CD4-positive, alpha-beta T cell (primary cell): ENCODE data around the gene LBR. TPM values are rescaled to one million over a fixed set of nuclear protein-coding genes. Genes with fewer than 3 reads are reported as not detected.
"Not testable (repeated sequence)": the region's sequence is repeated elsewhere in the genome, so short reads cannot be mapped to it uniquely, and the experiment has no call there.

Experiments
- ATAC-seq: fragments of 200-7000 bp; cut with Tn5 transposase; one replicate; pipeline ENCODE4 v1.10.0; 2022; ENCODE audit warnings: mild to moderate bottlenecking; ENCODE audit not compliant: poor library complexity
- CTCF ChIA-PET: fragments of 350-600 bp; sonication (Branson Sonifier 250); formaldehyde crosslinking; loops from one replicate; lab custom pipeline; 2021; ENCODE audit warnings: antibody characterized with exemption, inconsistent platforms; lab: Charles Lee
- POLR2A ChIA-PET: fragments of 350-600 bp; sonication (Branson Sonifier 250); formaldehyde crosslinking; loops from one replicate; lab custom pipeline; 2021; ENCODE audit warnings: antibody characterized with exemption, inconsistent platforms; lab: Charles Lee
- DNase-seq, 14 experiments: peaks; one replicate each; pipeline ENCODE4 v3.0.0-alpha.2; 2013 to 2020; ENCODE audit warnings: mixed read lengths in 2 of 14
- H3K27ac ChIP-seq, 2 donors: one replicate each; pipeline versions ENCODE4 v1.5.1 to v1.7.0; 2013; ENCODE audit warnings: low read length in 2 of 2, low read depth in 1 of 2, mild to moderate bottlenecking in 1 of 2
- H3K27me3 ChIP-seq, 2 experiments: 1 replicate in 1 of 2; 2 replicates in 1 of 2; pipeline versions ENCODE4 v1.6.1 to v1.7.0; 2013; ENCODE audit warnings: low read length in 2 of 2, control low read depth in 1 of 2, mild to moderate bottlenecking in 1 of 2, moderate library complexity in 1 of 2; ENCODE audit not compliant: insufficient read depth in 2 of 2, control insufficient read depth in 1 of 2
- H3K36me3 ChIP-seq: one replicate; pipeline ENCODE4 v1.6.1; 2013; ENCODE audit warnings: low read length, control low read depth; ENCODE audit not compliant: insufficient read depth
- H3K4me1 ChIP-seq: one replicate; pipeline ENCODE4 v1.6.1; 2013; ENCODE audit warnings: low read length, control low read depth; ENCODE audit not compliant: insufficient read depth
- H3K4me3 ChIP-seq: one replicate; pipeline ENCODE4 v1.5.1; 2013; ENCODE audit warnings: mild to moderate bottlenecking, low read length, moderate library complexity
- H3K9me3 ChIP-seq, 2 experiments: 1 replicate in 1 of 2; 2 replicates in 1 of 2; pipeline versions ENCODE4 v1.6.1 to v1.7.0; 2013; ENCODE audit warnings: low read length in 2 of 2, mild to moderate bottlenecking in 2 of 2, control low read depth in 1 of 2, moderate library complexity in 1 of 2; ENCODE audit not compliant: control insufficient read depth in 1 of 2, insufficient read depth in 1 of 2
- H3K27ac Mint-ChIP-seq: one replicate; pipeline ENCODE4 v1.8.0; 2020; ENCODE audit warnings: mixed read lengths
- H3K27me3 Mint-ChIP-seq: one replicate; pipeline ENCODE4 v1.8.0; 2021; ENCODE audit warnings: mixed read lengths
- H3K36me3 Mint-ChIP-seq: one replicate; pipeline ENCODE4 v1.8.0; 2021; ENCODE audit warnings: low read depth, mixed read lengths
- H3K4me1 Mint-ChIP-seq: one replicate; pipeline ENCODE4 v1.8.0; 2021; ENCODE audit warnings: low read depth, mixed read lengths
- H3K4me3 Mint-ChIP-seq: one replicate; pipeline ENCODE4 v1.8.0; 2020; ENCODE audit warnings: mild to moderate bottlenecking, mixed read lengths
- H3K9me3 Mint-ChIP-seq: one replicate; pipeline ENCODE4 v1.8.0; 2020; ENCODE audit warnings: mixed read lengths
- intact Hi-C, 2 experiments: fragments of 100-400 bp; cut with DNase I in 1 of 2; cut with micrococcal nuclease in 1 of 2; formaldehyde crosslinking; loops; one replicate each; pipeline versions ENCODE4 v1.15.1 to v1.9.0; 2023 to 2025; cut with DNase I, micrococcal nuclease
- total RNA-seq, 174 experiments: library from RNA in 2 of 174; stranded (reverse) in 2 of 174; gene quantifications; one replicate each; pipeline ENCODE4 v1.2.3 and lab custom pipeline; 2021 to 2026
- TF ChIP-seq, protein P1 (sequence below): fragments of 200-600 bp; IDR thresholded peaks from one replicate; pipeline ENCODE4 v1.8.0; 2022; ENCODE audit warnings: antibody characterized with exemption, mild to moderate bottlenecking

The LBR gene
- total RNA-seq, 2 experiments from 2014 or later = 118 to 129 TPM

- H3K4me3 ChIP-seq = no peak overlapping the region
- intact Hi-C loops = loop anchor here in 1 of 2 experiments (5.0 kb wide), 3 partner anchors 301 to 646 kb away; partner anchors contain the start of gene SRP9
- H3K27me3 Mint-ChIP-seq = no peaks in the 10 kb centered on the region
Measured at GRCh38 chr1:225476100-225476511, 48.3 kb upstream of the LBR start.

GRCh38 chr1:225474986-225475820 is 47.4 kb upstream of the LBR start:
- no peak overlapping the region for H3K4me3 Mint-ChIP-seq
- H3K4me1 Mint-ChIP-seq = peaks cover 42% of the 10 kb centered on the region
- H3K9me3 Mint-ChIP-seq = no peaks in the 10 kb centered on the region
- H3K27me3 Mint-ChIP-seq = no peaks in the 10 kb centered on the region
- no peaks in the 10 kb centered on the region for H3K36me3 ChIP-seq
- peak overlapping the region; percentile 39 for H3K27ac Mint-ChIP-seq
- no peaks in the 10 kb centered on the region for H3K27me3 ChIP-seq
- CTCF ChIA-PET = interaction anchor here (0.6 to 2.0 kb wide), 27 partner anchors 8 to 589 kb away, joined by 3 to 15 read pairs (median 4); partner anchors contain the start of gene SRP9
- no peak overlapping the region for H3K27ac ChIP-seq
- ATAC-seq = peak; percentile 85
- POLR2A ChIA-PET = interaction anchor here (0.8 to 1.7 kb wide), 4 partner anchors 30 to 525 kb away, joined by 3 to 5 read pairs (median 4); partner anchors contain the start of gene SRP9
- no peaks in the 10 kb centered on the region for H3K36me3 Mint-ChIP-seq
- TF ChIP-seq, protein P1, sequence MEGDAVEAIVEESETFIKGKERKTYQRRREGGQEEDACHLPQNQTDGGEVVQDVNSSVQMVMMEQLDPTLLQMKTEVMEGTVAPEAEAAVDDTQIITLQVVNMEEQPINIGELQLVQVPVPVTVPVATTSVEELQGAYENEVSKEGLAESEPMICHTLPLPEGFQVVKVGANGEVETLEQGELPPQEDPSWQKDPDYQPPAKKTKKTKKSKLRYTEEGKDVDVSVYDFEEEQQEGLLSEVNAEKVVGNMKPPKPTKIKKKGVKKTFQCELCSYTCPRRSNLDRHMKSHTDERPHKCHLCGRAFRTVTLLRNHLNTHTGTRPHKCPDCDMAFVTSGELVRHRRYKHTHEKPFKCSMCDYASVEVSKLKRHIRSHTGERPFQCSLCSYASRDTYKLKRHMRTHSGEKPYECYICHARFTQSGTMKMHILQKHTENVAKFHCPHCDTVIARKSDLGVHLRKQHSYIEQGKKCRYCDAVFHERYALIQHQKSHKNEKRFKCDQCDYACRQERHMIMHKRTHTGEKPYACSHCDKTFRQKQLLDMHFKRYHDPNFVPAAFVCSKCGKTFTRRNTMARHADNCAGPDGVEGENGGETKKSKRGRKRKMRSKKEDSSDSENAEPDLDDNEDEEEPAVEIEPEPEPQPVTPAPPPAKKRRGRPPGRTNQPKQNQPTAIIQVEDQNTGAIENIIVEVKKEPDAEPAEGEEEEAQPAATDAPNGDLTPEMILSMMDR = peak; percentile 100
- H3K9me3 ChIP-seq = no peaks in the 10 kb centered on the region
- intact Hi-C loops = loop anchor here (1.0 to 5.0 kb wide), 9 partner anchors 48 to 647 kb away; partner anchors contain the start of genes H3-3A (in 1 of the 2) and SRP9 (in 1 of the 2)
- no peak overlapping the region for H3K4me3 ChIP-seq
- peak; percentile 27 to 88 (median 60) for DNase-seq
- peaks cover 55% of the 10 kb centered on the region for H3K4me1 ChIP-seq

More at GRCh38 chr1:225476100-225476511, 48.3 kb upstream of the LBR start:
- no peaks in the 10 kb centered on the region for H3K36me3 Mint-ChIP-seq
- H3K4me3 Mint-ChIP-seq = peak overlapping the region; percentile 49
- H3K27ac Mint-ChIP-seq = no peak overlapping the region
- H3K4me1 Mint-ChIP-seq = peaks cover 42% of the 10 kb centered on the region
- Histone ChIP-seq H3K4me1 (peaks cover 57% of the 10 kb centered on the region), H3K9me3 (no peaks in the 10 kb centered on the region), H3K27me3 (no peaks in the 10 kb centered on the region), H3K27ac (no peak overlapping the region), H3K36me3 (no peaks in the 10 kb centered on the region)
- H3K9me3 Mint-ChIP-seq = no peaks in the 10 kb centered on the region
- CTCF ChIA-PET = interaction anchor here (1.1 to 2.0 kb wide), 3 partner anchors 32 to 512 kb away, joined by 3 to 10 read pairs (median 4); no protein-coding TSS in a partner anchor
- DNase-seq (no peak), ATAC-seq (no peak)
- POLR2A ChIA-PET = interaction anchor here (0.8 to 1.7 kb wide), 3 partner anchors 31 to 421 kb away, joined by 3 to 5 read pairs (median 3); no protein-coding TSS in a partner anchor
- TF ChIP-seq, protein P1 = no peak

DNA sequence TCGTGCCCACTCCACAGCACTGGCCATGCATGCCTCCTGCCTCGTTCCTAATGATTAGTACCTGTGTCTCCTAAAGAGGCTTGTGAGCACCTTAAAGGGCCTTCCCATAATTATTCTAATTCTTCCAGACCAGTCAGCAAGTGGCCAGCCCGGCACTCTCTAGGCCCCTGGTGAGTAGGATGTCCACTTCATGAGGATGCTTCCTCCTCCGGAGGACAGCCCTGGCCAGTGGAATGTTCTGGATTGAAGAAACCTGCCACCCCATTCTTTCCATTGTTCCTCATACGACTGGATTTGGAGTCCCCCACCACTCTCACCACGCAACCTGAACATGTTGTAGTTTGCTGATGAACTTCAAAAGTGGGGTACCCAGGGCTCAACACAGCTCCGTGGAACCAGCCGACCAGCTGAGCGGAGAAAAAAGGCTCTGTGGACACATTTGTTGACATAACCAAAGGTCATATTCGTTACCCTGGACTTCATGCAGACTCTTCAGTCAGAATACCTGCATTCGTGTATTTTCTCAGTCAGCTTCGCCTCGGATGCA is 46.7 kb upstream of the LBR start:
- Mint-ChIP-seq H3K36me3 (no peaks in the 10 kb centered on the region), H3K27me3 (no peaks in the 10 kb centered on the region), H3K9me3 (no peaks in the 10 kb centered on the region), H3K27ac (peak overlapping the region; percentile 39), H3K4me1 (peaks cover 43% of the 10 kb centered on the region), H3K4me3 (peak overlapping the region; percentile 30)
- CTCF ChIA-PET = interaction anchor here (0.6 to 2.0 kb wide), 26 partner anchors 9 to 590 kb away, joined by 3 to 15 read pairs (median 4); partner anchors contain the start of gene SRP9
- TF ChIP-seq, protein P1 = no peak
- ATAC-seq (no peak), DNase-seq (peak in 1 of 14 experiments; percentile 32)
- H3K27ac ChIP-seq = no peak overlapping the region
- H3K36me3 ChIP-seq = no peaks in the 10 kb centered on the region
- intact Hi-C loops = loop anchor here in 1 of 2 experiments (2.0 to 5.0 kb wide), 4 partner anchors 48 to 588 kb away; partner anchors contain the start of gene H3-3A
- no peaks in the 10 kb centered on the region for H3K27me3 ChIP-seq
- peaks cover 57% of the 10 kb centered on the region for H3K4me1 ChIP-seq
- H3K4me3 ChIP-seq = no peak overlapping the region
- H3K9me3 ChIP-seq = no peaks in the 10 kb centered on the region
- POLR2A ChIA-PET = interaction anchor here (1.1 to 1.7 kb wide), 4 partner anchors 33 to 526 kb away, joined by 3 to 6 read pairs (median 4); partner anchors contain the start of gene SRP9

- not testable (repeated sequence) for H3K9me3 ChIP-seq, H3K36me3 Mint-ChIP-seq, H3K4me3 ChIP-seq, H3K36me3 ChIP-seq, H3K27me3 ChIP-seq, H3K27me3 Mint-ChIP-seq, ATAC-seq, H3K9me3 Mint-ChIP-seq, H3K27ac ChIP-seq
- ChIA-PET CTCF (interaction anchor here (0.7 to 2.0 kb wide), 11 partner anchors 9 to 513 kb away, joined by 3 to 10 read pairs (median 4); partner anchors contain the start of gene SRP9), POLR2A (interaction anchor here (0.9 to 1.7 kb wide), 8 partner anchors 29 to 526 kb away, joined by 3 to 9 read pairs (median 3); partner anchors contain the start of gene SRP9)
- peaks cover 63% of the 10 kb centered on the region for H3K4me1 ChIP-seq
- intact Hi-C loops = loop anchor here in 1 of 2 experiments (2.0 to 5.0 kb wide), 4 partner anchors 47 to 588 kb away; partner anchors contain the start of gene H3-3A
- DNase-seq = peak in 1 of 14 experiments; percentile 30
- peak overlapping the region; percentile 69 for H3K27ac Mint-ChIP-seq
- peaks cover 49% of the 10 kb centered on the region for H3K4me1 Mint-ChIP-seq
- peak overlapping the region; percentile 81 for H3K4me3 Mint-ChIP-seq
Measured at GRCh38 chr1:225473676-225474438, 46.0 kb upstream of the LBR start.
